Mesendoderm (in vitro differentiated cells): ENCODE results near the gene FIGN.

Experiments used
- DNase-seq: peaks from one replicate; pipeline ENCODE4 v3.0.0; 2013
- H2AK5ac ChIP-seq: 2 replicates; pipeline ENCODE4 v1.6.1; 2013; ENCODE audit warnings: low read length, inconsistent platforms
- H2BK120ac ChIP-seq: 2 replicates; pipeline ENCODE4 v1.6.1; 2013; ENCODE audit warnings: low read depth, mild to moderate bottlenecking, low read length, moderate library complexity, mixed read lengths
- H2BK15ac ChIP-seq: replicated peaks from 2 replicates; pipeline ENCODE4 v1.6.1; 2013; ENCODE audit warnings: low read depth, mild to moderate bottlenecking, moderate library complexity
- H2BK5ac ChIP-seq: 2 replicates; pipeline ENCODE4 v1.6.1; 2013; ENCODE audit warnings: low read length, inconsistent platforms
- H3K18ac ChIP-seq: 2 replicates; pipeline ENCODE4 v1.6.1; 2013; ENCODE audit warnings: mild to moderate bottlenecking, low read length, mixed read lengths
- H3K23ac ChIP-seq: one replicate; pipeline ENCODE4 v1.6.1; 2013; ENCODE audit warnings: low read length
- H3K27ac ChIP-seq: 2 replicates; pipeline ENCODE4 v1.5.1; 2013; ENCODE audit warnings: low read depth, mild to moderate bottlenecking, inconsistent platforms, low read length, moderate library complexity
- H3K27me3 ChIP-seq: 2 replicates; pipeline ENCODE4 v1.6.1; 2013; ENCODE audit warnings: low read length, control low read depth, mild to moderate bottlenecking, inconsistent platforms; ENCODE audit not compliant: insufficient read depth, poor library complexity
- H3K36me3 ChIP-seq: 2 replicates; pipeline ENCODE4 v1.6.1; 2013; ENCODE audit warnings: low read length, inconsistent platforms; ENCODE audit not compliant: control insufficient read depth, insufficient read depth
- H3K4ac ChIP-seq: one replicate; pipeline ENCODE4 v1.6.1; 2013; ENCODE audit warnings: low read depth, mild to moderate bottlenecking, low read length, moderate library complexity
- H3K4me1 ChIP-seq: 2 replicates; pipeline ENCODE4 v1.6.1; 2013; ENCODE audit warnings: low read depth, low read length, inconsistent platforms; ENCODE audit not compliant: control insufficient read depth
- H3K4me2 ChIP-seq: 2 replicates; pipeline ENCODE4 v1.6.1; 2013; ENCODE audit warnings: low read length
- H3K4me3 ChIP-seq: 2 replicates; pipeline ENCODE4 v1.5.1; 2013; ENCODE audit warnings: mild to moderate bottlenecking, low read length
- H3K56ac ChIP-seq: one replicate; pipeline ENCODE4 v1.6.1; 2013; ENCODE audit warnings: low read length
- H3K79me1 ChIP-seq: 2 replicates; pipeline ENCODE4 v1.6.1; 2013; ENCODE audit warnings: low read length, inconsistent platforms
- H3K79me2 ChIP-seq: 2 replicates; pipeline ENCODE4 v1.6.1; 2013; ENCODE audit warnings: mild to moderate bottlenecking, low read length; ENCODE audit not compliant: control insufficient read depth, insufficient read depth
- H3K9ac ChIP-seq: 2 replicates; pipeline ENCODE4 v1.6.1; 2013; ENCODE audit warnings: low read length, inconsistent platforms
- H4K5ac ChIP-seq: one replicate; pipeline ENCODE4 v1.6.1; 2013; ENCODE audit warnings: low read length
- H4K8ac ChIP-seq: one replicate; pipeline ENCODE4 v1.6.1; 2013; ENCODE audit warnings: low read depth, mild to moderate bottlenecking, control low read depth, low read length, moderate library complexity
- WGBS: extraction: QIAGEN DNeasy Blood & Tissue Kit; methylation state at CpG from one replicate; pipeline ENCODE4 v1.1.7; 2013; ENCODE audit warnings: low lambda C conversion rate, missing lambda C conversion rate; ENCODE audit not compliant: insufficient coverage; ENCODE audit errors: extremely low coverage; 5-methylcytosine and 5-hydroxymethylcytosine counted together

FIGN gene

DNA sequence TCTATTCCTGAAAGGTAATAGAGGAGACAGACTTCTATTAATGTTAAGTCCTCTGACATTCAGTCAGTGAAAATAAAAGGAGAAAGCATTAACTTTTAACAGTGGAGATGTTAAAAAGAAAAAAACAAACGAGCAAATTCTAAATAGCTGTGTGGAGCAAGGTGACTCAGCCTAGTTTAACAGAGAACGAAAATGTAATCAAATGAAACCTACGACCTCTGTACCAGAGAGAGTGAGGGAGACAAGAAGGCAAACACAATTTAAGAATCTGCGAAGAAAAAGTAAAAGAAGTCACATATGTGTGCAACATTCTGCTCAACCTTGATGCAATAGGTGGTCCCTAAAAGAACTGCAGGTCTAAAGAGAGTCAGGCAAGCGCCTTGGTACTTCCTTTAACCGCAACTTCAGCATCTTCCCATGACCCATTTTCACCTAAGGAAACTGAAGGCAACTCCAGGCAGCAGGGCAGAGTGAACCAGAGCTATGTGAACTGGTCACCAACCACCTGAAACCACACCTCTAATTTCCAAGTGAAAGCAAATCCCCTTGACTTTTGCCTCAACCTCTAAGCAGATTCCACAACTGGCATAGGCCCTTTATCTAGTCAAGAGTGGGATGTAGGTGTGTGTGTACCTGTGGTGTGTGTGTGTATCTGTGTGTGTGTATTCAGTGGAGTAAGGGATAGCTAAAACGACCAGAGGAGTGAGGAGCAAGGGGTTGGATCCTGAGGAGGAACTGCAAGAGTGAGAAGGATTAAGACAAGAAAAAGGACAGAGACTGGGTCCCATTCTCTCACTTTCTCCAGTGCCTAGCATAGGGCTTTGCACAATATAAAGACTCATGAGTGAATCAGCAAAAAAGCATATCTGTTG is 43.0 kb downstream of the FIGN start:
- H3K27me3 ChIP-seq, result no peaks in the 10 kb centered on the region
- no peak overlapping the region for H3K27ac ChIP-seq
- no CpG with 5 or more reads among the region's 7 CpGs for WGBS
- no peak overlapping the region for H3K4ac ChIP-seq
- no peak overlapping the region for H2BK15ac ChIP-seq
- H4K5ac ChIP-seq, result no peak overlapping the region
- H3K18ac ChIP-seq, result no peak overlapping the region
- no peak overlapping the region for H3K9ac ChIP-seq
- H3K36me3 ChIP-seq, result no peaks in the 10 kb centered on the region
- peaks cover 6% of the 10 kb centered on the region for H3K79me1 ChIP-seq
- H4K8ac ChIP-seq, result no peak overlapping the region
- peak; percentile 35 for DNase-seq
- no peak overlapping the region for H2BK5ac ChIP-seq
- H3K23ac ChIP-seq, result no peak overlapping the region
- H2AK5ac ChIP-seq, result no peak overlapping the region
- peaks cover 3% of the 10 kb centered on the region for H3K4me1 ChIP-seq
- no peak overlapping the region for H3K4me3 ChIP-seq
- no peak overlapping the region for H2BK120ac ChIP-seq
- no peak overlapping the region for H3K4me2 ChIP-seq
- peaks cover 4% of the 10 kb centered on the region for H3K79me2 ChIP-seq
- H3K56ac ChIP-seq, result no peak overlapping the region

DNA sequence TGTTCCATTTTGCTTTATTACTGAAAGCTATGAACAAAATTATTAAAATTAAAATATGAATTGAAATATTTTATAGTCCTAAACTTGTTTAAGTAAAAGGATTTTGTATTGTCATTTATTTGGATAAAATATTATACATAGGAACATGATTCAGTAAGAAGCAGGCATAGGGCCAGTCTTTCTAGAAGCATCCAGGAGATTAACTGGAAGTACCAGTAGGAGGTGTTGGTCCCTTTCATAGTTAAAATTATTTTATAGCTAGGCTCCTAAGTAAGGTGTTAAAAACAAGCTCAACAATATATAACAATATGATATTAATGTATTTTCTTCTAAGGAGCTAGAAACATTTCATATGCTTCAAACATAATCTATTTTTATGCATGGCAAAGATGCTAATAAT is 43.7 kb downstream of the FIGN start:
- Histone ChIP-seq H3K23ac (no peak overlapping the region), H4K5ac (no peak overlapping the region), H2AK5ac (no peak overlapping the region), H3K18ac (no peak overlapping the region), H3K79me1 (peaks cover 4% of the 10 kb centered on the region), H3K36me3 (no peaks in the 10 kb centered on the region), H2BK120ac (no peak overlapping the region), H2BK5ac (no peak overlapping the region), H4K8ac (no peak overlapping the region), H3K79me2 (peaks cover 2% of the 10 kb centered on the region), H3K27ac (no peak overlapping the region), H3K4me2 (no peak overlapping the region), H3K4ac (no peak overlapping the region), H2BK15ac (no peak overlapping the region), H3K27me3 (no peaks in the 10 kb centered on the region), H3K9ac (no peak overlapping the region), H3K4me1 (no peaks in the 10 kb centered on the region), H3K4me3 (no peak overlapping the region), H3K56ac (no peak overlapping the region)
- no peak for DNase-seq

GRCh38 chr2:163690896-163691295 is 44.9 kb downstream of the FIGN start:
- no peak for DNase-seq
- Histone ChIP-seq H3K4me3 (no peak overlapping the region), H3K27me3 (no peaks in the 10 kb centered on the region), H3K4ac (no peak overlapping the region), H3K23ac (no peak overlapping the region), H2BK120ac (no peak overlapping the region), H3K4me1 (no peaks in the 10 kb centered on the region), H3K56ac (no peak overlapping the region), H4K8ac (no peak overlapping the region), H3K36me3 (no peaks in the 10 kb centered on the region), H3K9ac (no peak overlapping the region), H2AK5ac (no peak overlapping the region), H2BK5ac (no peak overlapping the region), H3K27ac (no peak overlapping the region), H3K79me2 (peaks cover 2% of the 10 kb centered on the region), H4K5ac (no peak overlapping the region), H3K4me2 (no peak overlapping the region), H3K18ac (no peak overlapping the region), H2BK15ac (no peak overlapping the region), H3K79me1 (peaks cover 4% of the 10 kb centered on the region)
- WGBS, result no CpG with 5 or more reads among the region's 2 CpGs

DNA sequence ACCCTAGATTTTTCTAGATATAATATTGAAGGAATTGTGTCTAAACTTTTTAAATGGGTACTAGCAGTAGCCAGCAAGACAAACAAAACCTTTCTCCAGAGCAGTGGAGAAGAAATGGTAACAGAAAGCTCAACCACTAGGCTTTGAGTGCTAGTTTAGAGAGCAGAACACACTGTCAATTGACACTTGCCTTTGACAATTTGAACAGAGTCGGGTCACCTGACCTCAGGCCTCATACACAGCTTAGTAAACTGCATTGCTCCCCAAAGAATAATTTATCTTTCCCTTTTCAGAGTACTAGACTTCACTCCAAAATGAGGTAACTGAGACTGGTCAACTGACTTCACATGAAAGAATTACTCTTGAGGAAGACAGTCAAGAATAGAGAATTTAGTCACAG is 48.6 kb downstream of the FIGN start:
- H2BK15ac ChIP-seq, result no peak overlapping the region
- H3K4me3 ChIP-seq, result no peak overlapping the region
- H3K27ac ChIP-seq, result no peak overlapping the region
- H2BK120ac ChIP-seq, result no peak overlapping the region
- no peak overlapping the region for H4K8ac ChIP-seq
- no peaks in the 10 kb centered on the region for H3K79me1 ChIP-seq
- H3K18ac ChIP-seq, result no peak overlapping the region
- no CpG with 5 or more reads among the region's 1 CpG for WGBS
- H3K36me3 ChIP-seq, result no peaks in the 10 kb centered on the region
- no peak overlapping the region for H4K5ac ChIP-seq
- H3K23ac ChIP-seq, result no peak overlapping the region
- H2AK5ac ChIP-seq, result no peak overlapping the region
- H3K4ac ChIP-seq, result no peak overlapping the region
- H3K79me2 ChIP-seq, result no peaks in the 10 kb centered on the region
- no peak overlapping the region for H2BK5ac ChIP-seq
- H3K56ac ChIP-seq, result no peak overlapping the region
- H3K9ac ChIP-seq, result no peak overlapping the region
- H3K27me3 ChIP-seq, result no peaks in the 10 kb centered on the region
- no peak for DNase-seq
- H3K4me1 ChIP-seq, result no peaks in the 10 kb centered on the region
- no peak overlapping the region for H3K4me2 ChIP-seq

GRCh38 chr2:163686289-163686688 is 49.5 kb downstream of the FIGN start:
- Histone ChIP-seq H3K4me1 (no peaks in the 10 kb centered on the region), H3K9ac (no peak overlapping the region), H3K4me3 (no peak overlapping the region), H4K5ac (no peak overlapping the region), H2BK5ac (no peak overlapping the region), H3K36me3 (no peaks in the 10 kb centered on the region), H3K79me1 (no peaks in the 10 kb centered on the region), H2AK5ac (no peak overlapping the region), H3K4ac (no peak overlapping the region), H3K4me2 (no peak overlapping the region), H2BK15ac (no peak overlapping the region), H3K23ac (no peak overlapping the region), H3K79me2 (no peaks in the 10 kb centered on the region), H3K27ac (no peak overlapping the region), H4K8ac (no peak overlapping the region), H2BK120ac (no peak overlapping the region), H3K56ac (no peak overlapping the region), H3K18ac (no peak overlapping the region), H3K27me3 (no peaks in the 10 kb centered on the region)
- no CpG with 5 or more reads among the region's 4 CpGs for WGBS
- no peak for DNase-seq

DNA sequence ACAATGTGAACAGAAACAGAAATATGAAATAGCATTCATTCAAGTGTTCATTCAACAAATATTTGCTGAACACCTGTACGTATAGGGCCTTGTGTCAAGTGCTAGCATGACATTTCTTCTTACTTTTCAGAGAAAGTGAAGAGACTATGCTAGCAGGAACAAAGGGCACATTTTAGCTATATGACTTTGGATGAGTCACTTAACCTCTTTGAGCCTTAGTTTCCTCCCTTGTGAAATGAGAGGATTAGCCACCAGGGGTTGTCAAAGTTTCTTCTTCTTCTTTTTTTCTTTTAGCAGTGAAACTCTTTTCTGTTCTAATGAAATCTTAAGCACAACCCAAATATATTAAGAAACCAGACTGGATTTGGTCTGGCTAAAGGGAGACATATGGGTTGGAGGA is 53.1 kb downstream of the FIGN start:
- no peak overlapping the region for H2BK15ac ChIP-seq
- no CpG with 5 or more reads among the region's 1 CpG for WGBS
- H4K8ac ChIP-seq, result no peak overlapping the region
- no peak overlapping the region for H3K18ac ChIP-seq
- no peak overlapping the region for H3K9ac ChIP-seq
- no peaks in the 10 kb centered on the region for H3K27me3 ChIP-seq
- DNase-seq, result peak; percentile 43
- no peak overlapping the region for H3K23ac ChIP-seq
- H3K4me3 ChIP-seq, result no peak overlapping the region
- no peak overlapping the region for H3K56ac ChIP-seq
- H3K79me1 ChIP-seq, result peaks cover 3% of the 10 kb centered on the region
- no peak overlapping the region for H3K27ac ChIP-seq
- H3K4me1 ChIP-seq, result no peaks in the 10 kb centered on the region
- no peaks in the 10 kb centered on the region for H3K36me3 ChIP-seq
- no peak overlapping the region for H2BK5ac ChIP-seq
- H3K4me2 ChIP-seq, result no peak overlapping the region
- H4K5ac ChIP-seq, result no peak overlapping the region
- H3K4ac ChIP-seq, result no peak overlapping the region
- no peak overlapping the region for H2AK5ac ChIP-seq
- no peaks in the 10 kb centered on the region for H3K79me2 ChIP-seq
- H2BK120ac ChIP-seq, result no peak overlapping the region
